Esophagus squamous epithelium (tissue), 5 donors: ENCODE results near the gene RABGAP1. TPM values are rescaled to one million over a fixed set of nuclear protein-coding genes. Genes with fewer than 3 reads are reported as not detected.

Experiments
- DNase-seq: peaks from one replicate; lab custom pipeline; 2025; lab: John Stamatoyannopoulos, UW
- H3K27ac ChIP-seq, 4 donors: fragments of 200-600 bp; sonication (generic); one replicate each; pipeline ENCODE4 v1.5.1; 2016 to 2019; ENCODE audit warnings: mild to moderate bottlenecking in 1 of 4
- H3K27me3 ChIP-seq, 4 donors: fragments of 200-600 bp; sonication (generic); 1 replicate in 3 of 4; 2 replicates in 1 of 4; pipeline versions ENCODE4 v1.5.1 to v1.6.0; 2017 to 2021; ENCODE audit warnings: antibody characterized with exemption in 1 of 4
- H3K36me3 ChIP-seq, 3 donors: fragments of 200-600 bp; sonication (generic); one replicate each; pipeline ENCODE4 v1.5.1; 2016 to 2019
- H3K4me1 ChIP-seq, 3 donors: fragments of 200-600 bp; sonication (generic); one replicate each; pipeline ENCODE4 v1.5.1; 2017 to 2019
- H3K4me3 ChIP-seq, 4 donors: fragments of 200-600 bp; sonication (generic); 1 replicate in 3 of 4; 2 replicates in 1 of 4; pipeline ENCODE4 v1.5.1; 2016 to 2019; ENCODE audit warnings: mild to moderate bottlenecking in 2 of 4, moderate library complexity in 1 of 4
- H3K9me3 ChIP-seq, 3 donors: fragments of 200-600 bp; sonication (generic); one replicate each; pipeline ENCODE4 v1.5.1; 2016 to 2019
- CTCF ChIP-seq, 6 experiments: fragments of 450-650 bp in 4 of 6; fragments of 200-600 bp in 2 of 6; sonication (generic) in 2 of 6; IDR thresholded peaks; one replicate each; pipeline ENCODE4 v1.5.1; 2016 to 2019; ENCODE audit warnings: antibody characterized with exemption in 6 of 6, mild to moderate bottlenecking in 4 of 6, moderate library complexity in 4 of 6
- POLR2A ChIP-seq, 4 donors: fragments of 450-650 bp; IDR thresholded peaks; one replicate each; pipeline ENCODE4 v1.6.1; 2017; ENCODE audit warnings: antibody characterized with exemption in 4 of 4, mild to moderate bottlenecking in 4 of 4, moderate library complexity in 3 of 4
- WGBS, 2 donors: methylation state at CpG; one replicate each; pipeline ENCODE4 v1.1.5; 2018; 5-methylcytosine and 5-hydroxymethylcytosine counted together
- intact Hi-C: fragments of 100-400 bp; cut with DNase I; formaldehyde crosslinking; loops from one replicate; pipeline ENCODE4 v1.15.0; 2022
- total RNA-seq, 4 donors: library from RNA; depleted of rRNA; stranded (reverse); fragments of >200 nt; gene quantifications; one replicate each; pipeline ENCODE4 v1.1.0, GENCODE V29; 2016
- donor health status: DM: yes; HTN: yes; CAD: no.

Gene RABGAP1
- total RNA-seq, 4 donors from 2014 or later: 28.4 to 57.4 (median 33.6) TPM

GRCh38 chr9:123027517-123027916 lies 86.7 kb downstream of the RABGAP1 start:
- Histone ChIP-seq H3K9me3 (no peaks in the 10 kb centered on the region), H3K4me1 (peaks cover 0 to 15% (median 0%) of the 10 kb centered on the region in 3 donors), H3K27ac (no peak overlapping the region), H3K36me3 (peaks cover 0 to 93% (median 4%) of the 10 kb centered on the region in 3 donors), H3K27me3 (no peaks in the 10 kb centered on the region), H3K4me3 (no peak overlapping the region)
- intact Hi-C loops: no loop called here
- TF ChIP-seq POLR2A (IDR thresholded peaks at IDR 0.05): no peak
- no peak for TF ChIP-seq CTCF (IDR thresholded peaks at IDR 0.05)
- no peak for DNase-seq
- WGBS, 2 donors: 58 to 63% methylated on average over 3 of the region's 3 CpGs

DNA sequence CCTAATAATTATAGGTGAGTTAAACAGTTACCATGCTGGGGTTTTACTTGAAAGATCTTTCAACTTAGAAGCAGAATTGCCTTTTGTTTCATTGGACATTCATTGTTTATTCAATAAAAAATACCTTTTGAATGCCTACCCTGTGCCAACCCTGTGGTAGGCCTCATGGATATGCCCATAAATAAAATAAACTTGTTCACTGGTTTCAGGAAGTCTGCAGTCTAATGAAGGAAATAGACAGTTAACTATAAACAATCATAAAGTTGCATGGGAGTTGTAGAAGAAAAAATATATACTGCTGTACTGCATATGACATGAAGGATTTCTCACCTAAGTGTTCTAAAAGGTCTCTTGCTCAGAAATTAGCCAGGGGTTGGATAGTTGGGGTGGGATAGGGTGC lies 87.3 kb downstream of the RABGAP1 start:
- H3K4me1 ChIP-seq: peaks cover 0 to 15% (median 0%) of the 10 kb centered on the region in 3 donors
- intact Hi-C loops: no loop called here
- H3K27ac ChIP-seq: no peak overlapping the region
- TF ChIP-seq CTCF (IDR thresholded peaks at IDR 0.05) (no peak), POLR2A (IDR thresholded peaks at IDR 0.05) (no peak)
- H3K36me3 ChIP-seq: peaks cover 0 to 89% (median 2%) of the 10 kb centered on the region in 3 donors
- DNase-seq: no peak
- no peaks in the 10 kb centered on the region for H3K9me3 ChIP-seq
- H3K4me3 ChIP-seq: no peak overlapping the region
- no peaks in the 10 kb centered on the region for H3K27me3 ChIP-seq

GRCh38 chr9:123028973-123029372 lies 88.2 kb downstream of the RABGAP1 start:
- no peak for DNase-seq
- intact Hi-C loops: no loop called here

GRCh38 chr9:123031963-123032362 lies 91.1 kb downstream of the RABGAP1 start:
- WGBS, 2 donors: 76 to 86% methylated on average over 1 of the region's 1 CpG
- H3K27ac ChIP-seq: peak overlapping the region in 1 of 4 donors; percentile 70
- H3K27me3 ChIP-seq: no peaks in the 10 kb centered on the region
- H3K4me1 ChIP-seq: peaks cover 0 to 15% (median 0%) of the 10 kb centered on the region in 3 donors
- no peak for DNase-seq
- peaks cover 0 to 83% (median 0%) of the 10 kb centered on the region in 3 donors for H3K36me3 ChIP-seq
- intact Hi-C loops: no loop called here
- no peaks in the 10 kb centered on the region for H3K9me3 ChIP-seq
- TF ChIP-seq POLR2A (IDR thresholded peaks at IDR 0.05): no peak
- TF ChIP-seq CTCF (IDR thresholded peaks at IDR 0.05): no peak
- no peak overlapping the region for H3K4me3 ChIP-seq

More at GRCh38 chr9:123028973-123029372, 88.2 kb downstream of the RABGAP1 start:
- 91 to 95% methylated on average over 3 of the region's 3 CpGs for WGBS, 2 donors
- no peak overlapping the region for H3K4me3 ChIP-seq
- no peaks in the 10 kb centered on the region for H3K27me3 ChIP-seq
- no peak overlapping the region for H3K27ac ChIP-seq
- peaks cover 0 to 89% (median 0%) of the 10 kb centered on the region in 3 donors for H3K36me3 ChIP-seq
- peaks cover 0 to 15% (median 0%) of the 10 kb centered on the region in 3 donors for H3K4me1 ChIP-seq
- no peaks in the 10 kb centered on the region for H3K9me3 ChIP-seq
- TF ChIP-seq CTCF (IDR thresholded peaks at IDR 0.05) (no peak), POLR2A (IDR thresholded peaks at IDR 0.05) (no peak)

GRCh38 chr9:123033352-123033751 lies 92.5 kb downstream of the RABGAP1 start, which contains the start of gene GPR21:
TSS of gene GPR21 (plus strand) at chr9:123033667. CDS start at chr9:123034567, 900 bp downstream.
- H3K4me3 ChIP-seq: peak within 1 kb of the TSS in 3 of 4 donors; percentile 6 to 45 (median 21)
- no peaks in the 10 kb centered on the region for H3K27me3 ChIP-seq
- no peak for DNase-seq
- peak within 1 kb of the TSS in 3 of 4 donors; percentile 40 to 72 (median 70) for H3K27ac ChIP-seq
- peaks cover 0 to 69% (median 0%) of the 10 kb centered on the region in 3 donors for H3K36me3 ChIP-seq
- H3K9me3 ChIP-seq: no peaks in the 10 kb centered on the region
- intact Hi-C loops: no loop called here
- no peak for TF ChIP-seq POLR2A (IDR thresholded peaks at IDR 0.05)
- TF ChIP-seq CTCF (IDR thresholded peaks at IDR 0.05): no peak
- WGBS, 2 donors: 52 to 62% methylated on average over 7 of the region's 7 CpGs
- H3K4me1 ChIP-seq: peaks cover 0 to 14% (median 0%) of the 10 kb centered on the region in 3 donors
